Measurements from ENCODE around the gene ARHGAP10.

Gene ARHGAP10

DNA sequence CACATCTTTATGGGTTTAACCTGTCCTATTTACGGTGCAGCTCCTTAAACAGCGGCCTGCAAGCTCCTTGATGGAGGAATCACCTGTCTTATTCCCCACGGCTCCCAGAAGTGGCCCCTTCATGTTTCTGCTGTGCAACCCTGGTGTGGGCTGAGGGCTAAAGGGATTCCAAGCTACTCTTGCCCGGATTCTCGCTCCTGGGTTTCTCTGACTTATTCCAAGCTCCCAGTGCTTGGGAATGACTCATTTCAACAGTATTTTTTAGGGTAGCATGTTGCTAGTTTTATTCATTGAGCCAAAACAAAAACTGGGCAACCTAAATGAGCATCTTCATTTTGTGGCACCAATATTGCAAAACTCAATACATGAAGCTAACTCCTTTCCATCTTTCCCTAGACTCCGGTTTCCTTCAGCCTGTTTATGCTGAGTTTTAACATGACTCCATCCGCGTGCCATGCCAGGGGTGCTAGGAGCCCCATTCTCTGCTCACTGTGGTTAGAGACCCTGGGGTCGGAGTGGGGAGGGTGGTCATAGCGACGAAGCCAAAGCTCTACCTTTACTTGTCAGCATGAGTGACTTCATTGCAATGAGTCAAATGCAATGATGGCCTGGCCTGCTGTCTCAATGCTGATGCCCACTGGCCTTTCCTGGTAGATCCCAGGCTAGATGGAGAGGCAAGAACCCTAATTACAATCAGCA is 360.6 kb downstream of the ARHGAP10 start:
- no peak for DNase-seq (ENCODE audit: low spot score)

DNA sequence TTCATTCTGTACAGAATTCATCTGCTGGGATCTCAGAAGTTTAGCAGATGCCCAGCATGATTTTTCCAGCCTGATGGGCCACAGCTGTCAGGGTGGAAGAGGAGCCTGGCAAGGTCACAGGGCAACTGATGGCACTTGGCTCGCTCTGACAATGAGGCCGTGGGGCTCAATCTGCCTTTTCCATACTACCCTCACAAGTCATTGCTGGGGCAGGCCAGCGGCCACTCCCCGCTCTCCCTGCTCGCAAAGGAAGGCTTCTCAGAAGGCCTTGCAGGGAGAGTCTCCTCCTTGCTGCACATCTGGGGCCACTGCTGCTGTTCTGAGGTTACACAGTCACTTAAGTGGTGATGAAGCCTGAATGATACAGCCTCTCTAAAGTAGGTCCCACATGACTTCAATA is 361.2 kb downstream of the ARHGAP10 start:
- no peak for DNase-seq (ENCODE audit: low spot score)

GRCh38 chr4:148094149-148094548 is 362.3 kb downstream of the ARHGAP10 start:
- DNase-seq (ENCODE audit: low spot score): no peak

DNA sequence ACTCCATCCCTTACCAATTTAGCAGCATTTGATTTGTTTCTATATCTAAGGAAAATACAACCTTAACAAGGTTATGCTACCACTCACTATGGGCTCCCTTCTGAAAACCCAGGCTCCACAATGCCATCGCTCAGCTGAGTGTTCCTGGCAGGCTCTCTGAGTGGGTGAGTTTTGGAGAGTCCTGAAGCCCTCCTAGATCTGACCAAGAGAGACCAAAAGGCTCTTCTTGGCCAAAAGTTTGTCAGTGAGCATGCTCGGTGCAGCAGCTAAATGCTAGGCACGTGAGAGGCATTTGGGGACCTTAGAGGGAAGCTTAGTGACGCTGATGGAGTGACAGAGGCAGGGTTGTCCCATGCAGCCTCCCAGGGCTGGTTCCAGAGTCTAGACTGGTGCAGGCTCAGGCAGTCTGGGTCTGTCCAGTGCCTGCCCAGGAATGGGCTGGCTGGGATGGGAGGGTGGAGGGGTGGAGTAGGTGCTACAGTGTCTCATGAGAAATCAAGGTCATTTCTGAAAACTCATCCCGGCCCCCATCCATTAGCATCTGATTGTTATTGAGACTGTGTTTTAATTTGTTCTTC is 363.5 kb downstream of the ARHGAP10 start:
- DNase-seq (ENCODE audit: low spot score): no peak

- DNase-seq (ENCODE audit: low spot score): no peak
These were observed 365.9 kb downstream of the ARHGAP10 start for GRCh38 chr4:148097801-148098200.

- DNase-seq (ENCODE audit: low spot score): no peak
These were observed 369.3 kb downstream of the ARHGAP10 start for GRCh38 chr4:148101235-148101634.

DNA sequence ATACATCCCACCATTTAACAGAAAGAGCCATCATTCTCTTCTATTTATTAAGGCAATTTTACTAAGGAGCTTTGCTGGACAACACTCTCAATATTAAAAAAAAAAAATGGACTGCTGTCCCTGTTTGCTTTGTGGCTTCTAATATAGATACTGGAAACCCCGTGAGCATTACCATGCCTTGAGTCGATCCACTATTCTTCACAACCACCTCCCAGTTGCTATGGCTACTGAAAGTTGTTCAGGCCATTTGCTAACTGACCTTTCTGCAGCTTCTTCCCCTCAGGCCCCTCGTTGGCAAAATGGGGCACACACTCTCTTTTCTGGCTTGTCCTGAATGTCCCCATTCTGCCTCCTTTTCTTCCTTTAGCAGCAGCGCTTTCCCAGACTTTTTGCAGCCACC is 369.9 kb downstream of the ARHGAP10 start:
- DNase-seq (ENCODE audit: low spot score): no peak

GRCh38 chr4:148103597-148104355 is 371.9 kb downstream of the ARHGAP10 start:
- DNase-seq (ENCODE audit: low spot score): no peak

GRCh38 chr4:148108766-148109165 is 376.9 kb downstream of the ARHGAP10 start:
- no peak for DNase-seq (ENCODE audit: low spot score)

- no peak for DNase-seq (ENCODE audit: low spot score)
These were observed 377.3 kb downstream of the ARHGAP10 start for GRCh38 chr4:148109216-148109615.

DNA sequence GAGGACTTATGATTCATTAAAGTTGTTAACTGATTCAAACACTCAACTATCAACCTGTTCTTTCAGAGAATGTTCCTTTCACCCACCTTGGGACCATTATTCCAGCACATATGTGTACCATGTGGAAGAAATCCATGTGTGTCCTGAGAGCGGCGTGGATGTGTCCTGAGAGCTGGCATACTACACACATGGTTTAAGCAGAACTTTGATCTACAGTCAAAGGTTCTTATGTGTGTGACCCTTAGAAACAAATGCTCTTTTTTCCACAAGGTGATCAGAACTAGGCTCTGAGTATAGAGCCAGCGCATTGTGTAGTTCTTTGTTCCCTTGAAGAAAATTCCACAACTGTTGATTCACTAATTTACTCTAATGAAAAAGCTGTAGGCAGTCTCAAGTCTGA is 378.3 kb downstream of the ARHGAP10 start:
- no peak for DNase-seq (ENCODE audit: low spot score)

GRCh38 chr4:148112231-148112982 is 380.5 kb downstream of the ARHGAP10 start:
- peak; percentile 48 for DNase-seq (ENCODE audit: low spot score)

DNA sequence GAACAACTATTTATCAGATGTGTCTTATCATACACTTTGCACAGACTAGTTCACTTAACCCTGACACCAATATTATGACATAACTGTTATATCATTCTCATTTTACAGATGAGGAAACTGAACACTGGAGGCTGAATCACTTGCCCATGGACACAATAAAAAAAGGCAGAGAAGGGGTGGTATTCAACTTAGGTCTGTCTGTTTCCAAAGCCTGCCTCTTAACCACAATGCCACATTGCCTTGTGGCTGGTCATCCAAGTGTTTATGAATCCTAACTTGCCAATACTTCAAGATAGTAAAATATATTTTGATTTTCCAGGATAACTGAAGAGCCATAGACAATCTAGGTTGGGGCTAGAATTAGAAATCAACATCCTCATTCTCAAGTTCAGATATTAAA is 382.5 kb downstream of the ARHGAP10 start:
- DNase-seq (ENCODE audit: low spot score): no peak

- DNase-seq (ENCODE audit: low spot score): peak; percentile 60
These were observed 384.4 kb downstream of the ARHGAP10 start for GRCh38 chr4:148116264-148116663.

DNA sequence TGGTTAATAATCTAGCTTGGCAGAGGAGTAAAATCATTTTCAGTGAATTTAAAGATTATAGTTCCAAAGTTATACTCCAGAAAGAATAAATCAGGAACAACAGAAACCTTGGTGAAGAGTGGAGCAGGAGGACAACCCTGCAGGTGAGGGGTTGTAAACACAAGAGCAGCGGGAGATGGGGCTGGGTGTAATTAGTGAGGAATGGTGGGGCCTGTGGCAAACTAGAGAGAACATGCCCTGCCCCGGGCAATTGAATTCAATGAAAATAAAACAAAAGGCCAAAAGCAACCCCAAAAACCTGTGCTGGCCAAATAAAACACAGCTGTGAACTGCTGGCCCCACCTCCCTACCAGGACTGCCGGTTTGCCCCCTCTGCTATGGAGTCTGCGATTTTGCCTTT is 385.1 kb downstream of the ARHGAP10 start:
- no peak for DNase-seq (ENCODE audit: low spot score)

DNA sequence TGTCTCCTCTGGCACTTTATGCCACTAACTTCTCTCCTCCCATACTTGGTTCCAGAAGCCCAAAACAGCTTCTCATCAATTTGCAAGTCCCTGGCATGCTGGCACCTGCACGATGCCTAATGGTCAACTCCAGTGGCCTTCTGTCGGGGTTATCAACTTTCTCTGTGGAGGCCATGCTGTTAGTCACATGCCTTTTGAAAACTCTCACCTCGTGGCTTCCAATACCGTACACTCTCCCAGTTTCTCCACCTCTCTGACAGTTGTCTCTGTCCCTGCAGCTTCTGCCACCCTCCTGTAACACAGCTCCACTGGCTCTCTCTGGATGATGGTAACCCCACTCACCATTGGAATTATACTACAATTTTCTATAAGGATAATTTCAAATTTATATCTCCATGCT is 386.3 kb downstream of the ARHGAP10 start:
- no peak for DNase-seq (ENCODE audit: low spot score)

GRCh38 chr4:148118633-148119032 is 386.7 kb downstream of the ARHGAP10 start:
- DNase-seq (ENCODE audit: low spot score): no peak

- no peak for DNase-seq (ENCODE audit: low spot score)
These were observed 388.3 kb downstream of the ARHGAP10 start for GRCh38 chr4:148120216-148120615.
